ENCODE measurements around the gene PBRM1.

Gene PBRM1

GRCh38 chr3:52509753-52510328, 175.9 kb downstream of the PBRM1 start:
- DNase-seq, result no peak

GRCh38 chr3:52507359-52507758, 178.4 kb downstream of the PBRM1 start:
- DNase-seq, result no peak

- no peak for DNase-seq
Measured at GRCh38 chr3:52506266-52506966, 179.3 kb downstream of the PBRM1 start.

GRCh38 chr3:52504977-52505376, 180.7 kb downstream of the PBRM1 start:
- no peak for DNase-seq

GRCh38 chr3:52503788-52504424, 181.8 kb downstream of the PBRM1 start:
- no peak for DNase-seq

GRCh38 chr3:52502808-52503350, 182.8 kb downstream of the PBRM1 start:
- DNase-seq, result no peak

- DNase-seq, result no peak
Measured at GRCh38 chr3:52502001-52502400, 183.7 kb downstream of the PBRM1 start.

GRCh38 chr3:52501046-52501445, 184.7 kb downstream of the PBRM1 start:
- no peak for DNase-seq

- no peak for DNase-seq
Measured at GRCh38 chr3:52498137-52499054, 187.3 kb downstream of the PBRM1 start.

GRCh38 chr3:52495777-52496602, 189.7 kb downstream of the PBRM1 start:
- DNase-seq, result no peak
